Neural cell (in vitro differentiated cells): ENCODE results near the gene CRYBA4. TPM values are rescaled to one million over a fixed set of nuclear protein-coding genes. Genes with fewer than 3 reads are reported as not detected.

Experiments used
- H2AFZ ChIP-seq: fragments of 200-600, 300-800 bp; sonication (generic), shearing (Covaris generic); 2 replicates; pipeline ENCODE4 v1.6.0; 2014; ENCODE audit warnings: low read depth, mild to moderate bottlenecking, antibody characterized with exemption, low read length, moderate library complexity
- H3F3A ChIP-seq: fragments of 200-600 bp; shearing (Covaris generic); 2 replicates; pipeline ENCODE4 v1.6.1; 2016; ENCODE audit warnings: mild to moderate bottlenecking, moderate library complexity, mixed read lengths, antibody characterized with exemption, low read length; ENCODE audit not compliant: insufficient read depth, poor library complexity, severe bottlenecking
- H3K27ac ChIP-seq: fragments of 200-600, 300-800 bp; sonication (generic), shearing (Covaris generic); 2 replicates; pipeline ENCODE4 v1.5.1; 2014; ENCODE audit warnings: mild to moderate bottlenecking, low read length, moderate library complexity
- H3K27me3 ChIP-seq: fragments of 300-800, 200-600 bp; sonication (generic), shearing (Covaris generic); 2 replicates; pipeline ENCODE4 v1.6.0; 2014; ENCODE audit warnings: mild to moderate bottlenecking, low read depth, low read length, moderate library complexity; ENCODE audit not compliant: insufficient read depth
- H3K36me3 ChIP-seq: fragments of 300-800, 200-600 bp; sonication (generic), shearing (Covaris generic); 2 replicates; pipeline ENCODE4 v1.5.1; 2014; ENCODE audit warnings: mild to moderate bottlenecking, antibody characterized with exemption, low read length, moderate library complexity; ENCODE audit not compliant: insufficient read depth
- H3K4me2 ChIP-seq: fragments of 300-800, 200-600 bp; sonication (generic), shearing (Covaris generic); 2 replicates; pipeline ENCODE4 v1.6.0; 2014; ENCODE audit warnings: mild to moderate bottlenecking, low read length
- H3K4me3 ChIP-seq: fragments of 300-800, 200-600 bp; sonication (generic), shearing (Covaris generic); 2 replicates; pipeline ENCODE4 v1.5.1; 2014; ENCODE audit warnings: mild to moderate bottlenecking, low read length, moderate library complexity
- H3K79me2 ChIP-seq: fragments of 200-600 bp; shearing (Covaris generic); replicated peaks from 2 replicates; pipeline ENCODE4 v1.6.0; 2014; ENCODE audit warnings: mild to moderate bottlenecking, low read length, moderate library complexity; ENCODE audit not compliant: insufficient read depth
- H3K9ac ChIP-seq: fragments of 300-800, 200-600 bp; sonication (generic), shearing (Covaris generic); 2 replicates; pipeline ENCODE4 v1.6.1; 2016; ENCODE audit warnings: mild to moderate bottlenecking, low read length, mixed read lengths
- H3K9me2 ChIP-seq: fragments of 200-600 bp; shearing (Covaris generic); 2 replicates; pipeline ENCODE4 v1.6.1; 2016; ENCODE audit warnings: mild to moderate bottlenecking, low read length, mixed read lengths; ENCODE audit not compliant: insufficient read depth
- H3K9me3 ChIP-seq: fragments of 200-600, 300-800 bp; sonication (generic), shearing (Covaris generic); 2 replicates; pipeline ENCODE4 v1.6.1; 2016; ENCODE audit warnings: mild to moderate bottlenecking, mixed run types, low read length, moderate library complexity, mixed read lengths
- H4K20me1 ChIP-seq: fragments of 200-600 bp; shearing (Covaris generic); 2 replicates; pipeline ENCODE4 v1.6.1; 2016; ENCODE audit warnings: mild to moderate bottlenecking, mixed run types; ENCODE audit not compliant: insufficient read depth
- EP300 ChIP-seq: fragments of 450-650 bp; conservative IDR thresholded peaks from 2 replicates; pipeline ENCODE4 v1.6.1; 2014; ENCODE audit warnings: antibody characterized with exemption, mild to moderate bottlenecking, moderate library complexity; ENCODE audit not compliant: poor library complexity, severe bottlenecking
- EZH2 ChIP-seq: fragments of 200-600, 300-800 bp; shearing (Covaris generic), sonication (generic); IDR thresholded peaks from 2 replicates; pipeline ENCODE4 v1.6.1; 2014; ENCODE audit warnings: antibody characterized with exemption, low read length, borderline replicate concordance, mild to moderate bottlenecking; ENCODE audit not compliant: insufficient read depth, poor library complexity, severe bottlenecking
- MXI1 ChIP-seq: fragments of 450-650 bp; conservative IDR thresholded peaks from 2 replicates; pipeline ENCODE4 v1.6.1; 2014; ENCODE audit warnings: antibody characterized with exemption, mild to moderate bottlenecking; ENCODE audit not compliant: poor library complexity, severe bottlenecking
- POLR2AphosphoS5 ChIP-seq: IDR thresholded peaks from 2 replicates; pipeline ENCODE4 v1.6.1; 2012
- RAD21 ChIP-seq: fragments of 450-650 bp; conservative IDR thresholded peaks from 2 replicates; pipeline ENCODE4 v1.6.1; 2014; ENCODE audit warnings: antibody characterized with exemption, mild to moderate bottlenecking, moderate library complexity
- SMC3 ChIP-seq: fragments of 450-650 bp; conservative IDR thresholded peaks from 2 replicates; pipeline ENCODE4 v1.6.1; 2014; ENCODE audit warnings: antibody characterized with exemption, mild to moderate bottlenecking, moderate library complexity; ENCODE audit not compliant: poor library complexity
- TAF1 ChIP-seq: IDR thresholded peaks from 2 replicates; pipeline ENCODE4 v1.6.1; 2012; ENCODE audit warnings: low read depth
- polyA plus RNA-seq: library from polyadenylated mRNA; depleted of rRNA; stranded (reverse); fragments of >200 nt; gene quantifications from 2 replicates; pipeline ENCODE4 v1.2.3, GENCODE V29; 2014
- TF ChIP-seq, protein P1 (sequence below): fragments of 450-650 bp; IDR thresholded peaks from 2 replicates; pipeline ENCODE4 v1.5.1; 2014; ENCODE audit warnings: antibody characterized with exemption, mild to moderate bottlenecking, moderate library complexity; ENCODE audit not compliant: poor library complexity, severe bottlenecking
- TF ChIP-seq, protein P2 (sequence below): IDR thresholded peaks from 2 replicates; pipeline ENCODE4 v1.6.1; 2012; ENCODE audit warnings: borderline replicate concordance

CRYBA4 gene
- polyA plus RNA-seq, 1 donor from 2014 or later = not detected

DNA sequence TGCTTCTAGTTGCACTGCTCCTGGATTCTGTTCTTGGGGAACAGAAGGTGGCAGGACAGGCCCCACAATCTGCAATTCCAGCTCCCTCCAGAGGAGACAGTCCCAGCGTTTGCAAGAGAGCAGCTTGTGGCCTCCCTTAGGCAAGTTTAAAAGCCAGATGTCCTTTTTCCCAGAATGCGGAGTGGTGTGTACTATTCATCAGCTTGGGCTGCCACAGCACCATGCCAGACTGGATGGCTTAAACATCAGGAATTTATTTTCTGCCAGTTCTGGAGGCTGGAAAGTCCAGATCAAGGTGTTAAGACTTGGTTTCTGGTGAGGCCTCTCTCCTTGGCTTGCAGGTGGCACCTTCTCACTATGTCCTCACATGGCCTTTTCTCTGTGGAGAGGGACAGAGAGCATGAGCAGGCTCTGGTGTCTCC, 47.3 kb downstream of the CRYBA4 start:
- Histone ChIP-seq H3K36me3 (peaks cover 6% of the 10 kb centered on the region), H2AFZ (no peak overlapping the region), H3K79me2 (peaks cover 9% of the 10 kb centered on the region), H3K27me3 (no peaks in the 10 kb centered on the region), H3K4me3 (no peak overlapping the region), H3K9me2 (no peaks in the 10 kb centered on the region), H4K20me1 (no peaks in the 10 kb centered on the region), H3F3A (peaks cover 5% of the 10 kb centered on the region), H3K9me3 (no peaks in the 10 kb centered on the region), H3K9ac (no peak overlapping the region), H3K27ac (no peak overlapping the region), H3K4me2 (no peak overlapping the region)
- TF ChIP-seq, protein P1, sequence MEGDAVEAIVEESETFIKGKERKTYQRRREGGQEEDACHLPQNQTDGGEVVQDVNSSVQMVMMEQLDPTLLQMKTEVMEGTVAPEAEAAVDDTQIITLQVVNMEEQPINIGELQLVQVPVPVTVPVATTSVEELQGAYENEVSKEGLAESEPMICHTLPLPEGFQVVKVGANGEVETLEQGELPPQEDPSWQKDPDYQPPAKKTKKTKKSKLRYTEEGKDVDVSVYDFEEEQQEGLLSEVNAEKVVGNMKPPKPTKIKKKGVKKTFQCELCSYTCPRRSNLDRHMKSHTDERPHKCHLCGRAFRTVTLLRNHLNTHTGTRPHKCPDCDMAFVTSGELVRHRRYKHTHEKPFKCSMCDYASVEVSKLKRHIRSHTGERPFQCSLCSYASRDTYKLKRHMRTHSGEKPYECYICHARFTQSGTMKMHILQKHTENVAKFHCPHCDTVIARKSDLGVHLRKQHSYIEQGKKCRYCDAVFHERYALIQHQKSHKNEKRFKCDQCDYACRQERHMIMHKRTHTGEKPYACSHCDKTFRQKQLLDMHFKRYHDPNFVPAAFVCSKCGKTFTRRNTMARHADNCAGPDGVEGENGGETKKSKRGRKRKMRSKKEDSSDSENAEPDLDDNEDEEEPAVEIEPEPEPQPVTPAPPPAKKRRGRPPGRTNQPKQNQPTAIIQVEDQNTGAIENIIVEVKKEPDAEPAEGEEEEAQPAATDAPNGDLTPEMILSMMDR = peak; percentile 40
- no peak for TF ChIP-seq TAF1

DNA sequence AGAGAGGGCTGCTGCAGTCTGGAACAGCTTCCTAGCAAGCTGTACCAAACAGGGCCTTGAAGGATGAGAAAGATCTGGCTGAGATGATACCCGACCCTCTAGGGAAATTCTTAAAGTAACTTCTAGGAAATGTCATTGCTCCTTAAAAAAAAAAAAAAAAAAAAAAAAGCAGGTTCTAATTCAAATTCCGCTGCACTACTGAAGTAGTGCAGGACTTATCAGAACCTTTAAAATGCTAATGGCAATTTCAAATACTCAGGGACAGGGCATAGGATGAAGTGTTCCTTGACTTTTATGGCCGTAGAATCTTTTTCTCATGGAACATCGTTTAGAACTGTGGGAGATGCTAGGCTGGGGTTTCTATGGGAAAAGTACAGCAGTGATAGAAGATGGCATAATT, 48.7 kb downstream of the CRYBA4 start:
- H3K4me2 ChIP-seq = no peak overlapping the region
- no peaks in the 10 kb centered on the region for H3K9me3 ChIP-seq
- H3K36me3 ChIP-seq = peaks cover 6% of the 10 kb centered on the region
- no peak overlapping the region for H3K27ac ChIP-seq
- peaks cover 5% of the 10 kb centered on the region for H3F3A ChIP-seq
- H3K79me2 ChIP-seq = peaks cover 9% of the 10 kb centered on the region
- TF ChIP-seq RAD21 (no peak), TAF1 (no peak), EP300 (no peak), MXI1 (no peak), EZH2 (no peak), POLR2AphosphoS5 (no peak), SMC3 (no peak)
- TF ChIP-seq, protein P2, sequence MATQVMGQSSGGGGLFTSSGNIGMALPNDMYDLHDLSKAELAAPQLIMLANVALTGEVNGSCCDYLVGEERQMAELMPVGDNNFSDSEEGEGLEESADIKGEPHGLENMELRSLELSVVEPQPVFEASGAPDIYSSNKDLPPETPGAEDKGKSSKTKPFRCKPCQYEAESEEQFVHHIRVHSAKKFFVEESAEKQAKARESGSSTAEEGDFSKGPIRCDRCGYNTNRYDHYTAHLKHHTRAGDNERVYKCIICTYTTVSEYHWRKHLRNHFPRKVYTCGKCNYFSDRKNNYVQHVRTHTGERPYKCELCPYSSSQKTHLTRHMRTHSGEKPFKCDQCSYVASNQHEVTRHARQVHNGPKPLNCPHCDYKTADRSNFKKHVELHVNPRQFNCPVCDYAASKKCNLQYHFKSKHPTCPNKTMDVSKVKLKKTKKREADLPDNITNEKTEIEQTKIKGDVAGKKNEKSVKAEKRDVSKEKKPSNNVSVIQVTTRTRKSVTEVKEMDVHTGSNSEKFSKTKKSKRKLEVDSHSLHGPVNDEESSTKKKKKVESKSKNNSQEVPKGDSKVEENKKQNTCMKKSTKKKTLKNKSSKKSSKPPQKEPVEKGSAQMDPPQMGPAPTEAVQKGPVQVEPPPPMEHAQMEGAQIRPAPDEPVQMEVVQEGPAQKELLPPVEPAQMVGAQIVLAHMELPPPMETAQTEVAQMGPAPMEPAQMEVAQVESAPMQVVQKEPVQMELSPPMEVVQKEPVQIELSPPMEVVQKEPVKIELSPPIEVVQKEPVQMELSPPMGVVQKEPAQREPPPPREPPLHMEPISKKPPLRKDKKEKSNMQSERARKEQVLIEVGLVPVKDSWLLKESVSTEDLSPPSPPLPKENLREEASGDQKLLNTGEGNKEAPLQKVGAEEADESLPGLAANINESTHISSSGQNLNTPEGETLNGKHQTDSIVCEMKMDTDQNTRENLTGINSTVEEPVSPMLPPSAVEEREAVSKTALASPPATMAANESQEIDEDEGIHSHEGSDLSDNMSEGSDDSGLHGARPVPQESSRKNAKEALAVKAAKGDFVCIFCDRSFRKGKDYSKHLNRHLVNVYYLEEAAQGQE = no peak
- TF ChIP-seq, protein P1 = no peak
- H3K9ac ChIP-seq = no peak overlapping the region
- no peaks in the 10 kb centered on the region for H3K9me2 ChIP-seq
- H4K20me1 ChIP-seq = no peaks in the 10 kb centered on the region
- no peak overlapping the region for H2AFZ ChIP-seq
- H3K4me3 ChIP-seq = no peak overlapping the region
- no peaks in the 10 kb centered on the region for H3K27me3 ChIP-seq
